SK-N-SH treated with all-trans-retinoic acid at 6 μM for 48 hours (cell line): ENCODE data around the gene CEBPB.

ENCODE experiments used
- ATAC-seq: fragments of 200-7000 bp; cut with Tn5 transposase; 3 replicates; pipeline ENCODE4 v1.9.1; 2020; ENCODE audit warnings: mild to moderate bottlenecking, moderate library complexity
- ARNTL ChIP-seq: fragments of 450-650 bp; formaldehyde crosslinking; IDR thresholded peaks from 2 replicates; pipeline ENCODE4 v1.5.0; 2020; ENCODE audit warnings: low read depth, mild to moderate bottlenecking, moderate library complexity, borderline replicate concordance
- ESRRG ChIP-seq: fragments of 250-450 bp; sonication (Bioruptor Pico); IDR thresholded peaks from 2 replicates; pipeline ENCODE4 v1.6.1; 2021; ENCODE audit warnings: mild to moderate bottlenecking
- GLIS3 ChIP-seq: fragments of 250-450 bp; sonication (Bioruptor Pico); IDR thresholded peaks from 2 replicates; pipeline ENCODE4 v1.5.0; 2020; ENCODE audit warnings: mild to moderate bottlenecking, moderate library complexity
- ISL1 ChIP-seq: fragments of 250-450 bp; sonication (Bioruptor Pico); IDR thresholded peaks from 2 replicates; pipeline ENCODE4 v2.1.2; 2022; ENCODE audit warnings: mild to moderate bottlenecking, moderate library complexity
- OSR1 ChIP-seq: fragments of 250-450 bp; sonication (Bioruptor Pico); IDR thresholded peaks from 2 replicates; pipeline ENCODE4 v1.8.0; 2022; ENCODE audit warnings: moderate library complexity, mild to moderate bottlenecking, inconsistent platforms
- POU6F1 ChIP-seq: fragments of 250-450 bp; sonication (Bioruptor Pico); IDR thresholded peaks from 2 replicates; pipeline ENCODE4 v1.8.0; 2021; ENCODE audit warnings: low read depth, mild to moderate bottlenecking, moderate library complexity, borderline replicate concordance
- PPARA ChIP-seq: fragments of 250-450 bp; sonication (Bioruptor Pico); IDR thresholded peaks from 2 replicates; pipeline ENCODE4 v1.5.0; 2020; ENCODE audit warnings: mild to moderate bottlenecking, borderline replicate concordance
- RARB ChIP-seq: fragments of 250-450 bp; sonication (Bioruptor Pico); IDR thresholded peaks from 2 replicates; pipeline ENCODE4 v1.8.0; 2021; ENCODE audit warnings: mild to moderate bottlenecking, moderate library complexity
- SNAI2 ChIP-seq: fragments of 250-450 bp; sonication (Bioruptor Pico); IDR thresholded peaks from 2 replicates; pipeline ENCODE4 v1.5.0; 2020; ENCODE audit warnings: mild to moderate bottlenecking, moderate library complexity
- TCF4 ChIP-seq: fragments of 250-450 bp; sonication (Bioruptor Pico); IDR thresholded peaks from 2 replicates; pipeline ENCODE4 v1.8.0; 2021; ENCODE audit warnings: mild to moderate bottlenecking, moderate library complexity, borderline replicate concordance
- TOX ChIP-seq: fragments of 250-450 bp; sonication (Bioruptor Pico); IDR thresholded peaks from 2 replicates; pipeline ENCODE4 v1.8.0; 2021; ENCODE audit warnings: mild to moderate bottlenecking, moderate library complexity, borderline replicate concordance
- ZC3H10 ChIP-seq: fragments of 250-450 bp; sonication (Bioruptor Pico); IDR thresholded peaks from 2 replicates; pipeline ENCODE4 v1.5.1; 2021; ENCODE audit warnings: mild to moderate bottlenecking, moderate library complexity
- ZFP3 ChIP-seq: fragments of 250-450 bp; sonication (Bioruptor Pico); IDR thresholded peaks from 2 replicates; pipeline ENCODE4 v1.5.0; 2020; ENCODE audit warnings: mild to moderate bottlenecking, moderate library complexity
- ZFP30 ChIP-seq: fragments of 450-650 bp; formaldehyde crosslinking; IDR thresholded peaks from 2 replicates; pipeline ENCODE4 v1.5.0; 2022; ENCODE audit warnings: mild to moderate bottlenecking, moderate library complexity
- ZNF565 ChIP-seq: fragments of 450-650 bp; formaldehyde crosslinking; conservative IDR thresholded peaks from 2 replicates; pipeline ENCODE4 v1.5.0; 2020; ENCODE audit warnings: low read depth, mild to moderate bottlenecking, moderate library complexity
- ZNF70 ChIP-seq: fragments of 450-650 bp; formaldehyde crosslinking; IDR thresholded peaks from 2 replicates; pipeline ENCODE4 v1.5.0; 2020; ENCODE audit warnings: mild to moderate bottlenecking, moderate library complexity
- ZNF8 ChIP-seq: fragments of 450-650 bp; formaldehyde crosslinking; IDR thresholded peaks from 2 replicates; pipeline ENCODE4 v1.5.0; 2020; ENCODE audit warnings: mild to moderate bottlenecking, moderate library complexity
- TF ChIP-seq, protein P1 (sequence below): fragments of 250-450 bp; sonication (Bioruptor Pico); IDR thresholded peaks from 2 replicates; pipeline ENCODE4 v1.5.0; 2020; ENCODE audit warnings: mild to moderate bottlenecking, moderate library complexity
- TF ChIP-seq, protein P2 (sequence below): fragments of 250-450 bp; sonication (Bioruptor Pico); IDR thresholded peaks from 2 replicates; pipeline ENCODE4 v1.5.1; 2021; ENCODE audit warnings: mild to moderate bottlenecking, moderate library complexity

Gene CEBPB

GRCh38 chr20:50146732-50147662, 43.6 kb upstream of the CEBPB start (continued):
- TF ChIP-seq GLIS3 (CRISPR knock-in tag) (no peak), ZFP30 (CRISPR knock-in tag) (no peak)

GRCh38 chr20:50149481-50150254, 41.0 kb upstream of the CEBPB start:
- ATAC-seq, result no peak
- no peak for TF ChIP-seq TCF4 (CRISPR knock-in tag)
- no peak for TF ChIP-seq ZNF565 (CRISPR knock-in tag)
- TF ChIP-seq ZNF70 (CRISPR knock-in tag), result no peak
- TF ChIP-seq, protein P1, sequence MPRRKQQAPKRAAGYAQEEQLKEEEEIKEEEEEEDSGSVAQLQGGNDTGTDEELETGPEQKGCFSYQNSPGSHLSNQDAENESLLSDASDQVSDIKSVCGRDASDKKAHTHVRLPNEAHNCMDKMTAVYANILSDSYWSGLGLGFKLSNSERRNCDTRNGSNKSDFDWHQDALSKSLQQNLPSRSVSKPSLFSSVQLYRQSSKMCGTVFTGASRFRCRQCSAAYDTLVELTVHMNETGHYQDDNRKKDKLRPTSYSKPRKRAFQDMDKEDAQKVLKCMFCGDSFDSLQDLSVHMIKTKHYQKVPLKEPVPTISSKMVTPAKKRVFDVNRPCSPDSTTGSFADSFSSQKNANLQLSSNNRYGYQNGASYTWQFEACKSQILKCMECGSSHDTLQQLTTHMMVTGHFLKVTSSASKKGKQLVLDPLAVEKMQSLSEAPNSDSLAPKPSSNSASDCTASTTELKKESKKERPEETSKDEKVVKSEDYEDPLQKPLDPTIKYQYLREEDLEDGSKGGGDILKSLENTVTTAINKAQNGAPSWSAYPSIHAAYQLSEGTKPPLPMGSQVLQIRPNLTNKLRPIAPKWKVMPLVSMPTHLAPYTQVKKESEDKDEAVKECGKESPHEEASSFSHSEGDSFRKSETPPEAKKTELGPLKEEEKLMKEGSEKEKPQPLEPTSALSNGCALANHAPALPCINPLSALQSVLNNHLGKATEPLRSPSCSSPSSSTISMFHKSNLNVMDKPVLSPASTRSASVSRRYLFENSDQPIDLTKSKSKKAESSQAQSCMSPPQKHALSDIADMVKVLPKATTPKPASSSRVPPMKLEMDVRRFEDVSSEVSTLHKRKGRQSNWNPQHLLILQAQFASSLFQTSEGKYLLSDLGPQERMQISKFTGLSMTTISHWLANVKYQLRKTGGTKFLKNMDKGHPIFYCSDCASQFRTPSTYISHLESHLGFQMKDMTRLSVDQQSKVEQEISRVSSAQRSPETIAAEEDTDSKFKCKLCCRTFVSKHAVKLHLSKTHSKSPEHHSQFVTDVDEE (CRISPR knock-in tag), result no peak
- no peak for TF ChIP-seq OSR1
- no peak for TF ChIP-seq ISL1
- no peak for TF ChIP-seq TOX
- TF ChIP-seq ZFP30 (CRISPR knock-in tag), result no peak
- no peak for TF ChIP-seq PPARA

GRCh38 chr20:50151034-50151743, 39.4 kb upstream of the CEBPB start:
- TF ChIP-seq ZC3H10 (CRISPR knock-in tag) (no peak), TOX (no peak), ISL1 (no peak), ZFP30 (CRISPR knock-in tag) (no peak), ZNF565 (CRISPR knock-in tag) (no peak), SNAI2 (no peak)
- TF ChIP-seq, protein P1 (CRISPR knock-in tag), result no peak
- ATAC-seq, result no peak

DNA sequence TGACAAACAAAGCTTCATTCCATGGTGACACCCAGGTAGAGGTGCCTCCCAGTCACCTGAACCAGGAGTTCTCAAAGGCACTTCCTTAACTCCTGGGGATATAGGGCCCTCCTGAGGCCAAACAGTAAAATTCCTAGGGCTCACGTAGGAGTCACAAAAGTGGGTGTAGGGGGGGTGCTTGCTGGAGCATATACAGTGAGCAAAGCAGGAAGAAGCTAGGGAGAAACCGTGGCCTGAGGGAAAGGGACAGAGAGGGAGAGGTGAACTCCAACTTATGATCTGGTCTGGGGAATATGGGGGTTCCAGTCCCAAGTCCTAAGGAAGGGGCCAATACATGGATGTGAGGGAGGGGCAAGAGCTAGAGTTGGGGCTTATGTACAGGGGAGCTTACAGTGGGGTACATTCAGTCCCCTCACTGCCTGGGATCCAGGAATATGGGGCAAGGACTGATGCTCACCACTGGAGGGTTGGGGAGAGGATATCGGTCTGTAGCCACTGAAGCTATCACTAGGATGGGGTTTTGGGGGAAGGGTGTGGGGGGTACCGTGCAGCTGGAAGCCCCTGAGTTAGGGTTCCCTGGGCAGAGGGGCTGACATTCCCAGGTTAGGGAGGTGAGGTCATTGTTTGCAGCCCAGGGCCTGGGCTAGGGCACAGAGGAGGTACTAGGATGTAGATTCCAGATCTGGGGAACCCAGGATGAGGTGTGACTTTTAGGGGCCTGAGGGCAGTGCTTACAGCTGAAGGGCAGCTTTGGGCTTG, 38.1 kb upstream of the CEBPB start:
- ATAC-seq, result no peak; the same call in 2 of the 3 replicates
- no peak for TF ChIP-seq ZNF565 (CRISPR knock-in tag)
- TF ChIP-seq TCF4 (CRISPR knock-in tag), result no peak
- no peak for TF ChIP-seq POU6F1
- no peak for TF ChIP-seq ZFP3 (CRISPR knock-in tag)
- TF ChIP-seq ESRRG, result no peak
- TF ChIP-seq ZC3H10 (CRISPR knock-in tag), result no peak
- no peak for TF ChIP-seq ISL1
- no peak for TF ChIP-seq ZNF8 (CRISPR knock-in tag)
- no peak for TF ChIP-seq PPARA
- TF ChIP-seq SNAI2, result no peak
- no peak for TF ChIP-seq ARNTL (CRISPR knock-in tag)
- no peak for TF ChIP-seq RARB
- TF ChIP-seq OSR1, result no peak
- TF ChIP-seq, protein P1 (CRISPR knock-in tag), result no peak
- no peak for TF ChIP-seq GLIS3 (CRISPR knock-in tag)
- TF ChIP-seq, protein P2, sequence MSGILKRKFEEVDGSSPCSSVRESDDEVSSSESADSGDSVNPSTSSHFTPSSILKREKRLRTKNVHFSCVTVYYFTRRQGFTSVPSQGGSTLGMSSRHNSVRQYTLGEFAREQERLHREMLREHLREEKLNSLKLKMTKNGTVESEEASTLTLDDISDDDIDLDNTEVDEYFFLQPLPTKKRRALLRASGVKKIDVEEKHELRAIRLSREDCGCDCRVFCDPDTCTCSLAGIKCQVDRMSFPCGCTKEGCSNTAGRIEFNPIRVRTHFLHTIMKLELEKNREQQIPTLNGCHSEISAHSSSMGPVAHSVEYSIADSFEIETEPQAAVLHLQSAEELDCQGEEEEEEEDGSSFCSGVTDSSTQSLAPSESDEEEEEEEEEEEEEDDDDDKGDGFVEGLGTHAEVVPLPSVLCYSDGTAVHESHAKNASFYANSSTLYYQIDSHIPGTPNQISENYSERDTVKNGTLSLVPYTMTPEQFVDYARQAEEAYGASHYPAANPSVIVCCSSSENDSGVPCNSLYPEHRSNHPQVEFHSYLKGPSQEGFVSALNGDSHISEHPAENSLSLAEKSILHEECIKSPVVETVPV, result no peak
- no peak for TF ChIP-seq TOX
